Measurements from ENCODE around the gene HOXB8. TPM values are rescaled to one million over a fixed set of nuclear protein-coding genes. Genes with fewer than 3 reads are reported as not detected.

The HOXB8 gene
- total RNA-seq, 1 donor from 2014 or later = not detected

DNA sequence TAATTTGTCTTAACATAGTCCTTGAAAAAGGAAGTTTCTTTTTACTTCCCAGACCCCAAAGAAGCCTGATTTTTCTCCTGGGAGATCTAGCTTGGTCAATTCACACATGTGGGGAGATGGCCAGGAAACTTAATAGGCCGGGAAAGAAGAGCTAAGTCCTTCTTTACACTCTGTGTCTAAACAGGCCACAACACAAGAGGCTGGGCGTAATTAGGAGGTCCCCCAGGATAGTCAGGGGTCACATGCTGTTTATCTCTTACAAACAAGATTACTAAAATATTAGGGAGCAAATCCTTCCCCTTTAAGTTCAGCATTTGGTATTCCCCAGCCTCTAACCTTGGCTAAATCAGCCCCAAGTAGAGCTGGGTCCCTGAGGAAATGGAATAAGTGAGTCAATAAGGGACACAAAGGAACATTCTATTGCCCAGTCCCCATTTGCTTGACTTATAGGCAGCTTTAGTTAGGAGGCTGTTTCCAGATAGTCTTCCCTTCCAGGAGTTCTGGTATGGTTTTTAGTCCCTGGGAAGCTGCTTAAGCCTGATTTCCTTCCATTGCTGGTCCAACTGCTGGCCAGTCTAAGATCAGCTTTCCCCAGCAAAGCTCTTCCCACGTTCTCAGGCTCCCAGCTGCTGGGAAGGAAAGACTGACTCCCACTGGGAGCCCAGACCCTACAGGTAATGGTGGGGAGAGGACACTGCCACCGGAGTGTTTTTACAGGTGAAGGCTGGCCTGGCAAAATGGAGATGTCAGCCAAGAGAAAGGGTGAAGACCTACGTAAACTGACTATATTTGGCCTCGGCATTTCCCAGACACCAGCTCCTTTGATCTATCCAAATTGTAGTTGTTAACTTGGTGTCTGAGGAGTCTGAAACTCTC, 25.1 kb upstream of the HOXB8 start:
- Histone ChIP-seq H3K79me2 (ENCODE audit: low read depth) (no peaks in the 10 kb centered on the region), H3K9me3 (ENCODE audit: low read depth) (no peaks in the 10 kb centered on the region), H3K4me3 (no peak overlapping the region), H3K4me1 (no peaks in the 10 kb centered on the region), H3K9ac (no peak overlapping the region), H3K36me3 (no peaks in the 10 kb centered on the region), H2AFZ (replicated peaks) (no peak overlapping the region), H3K4me2 (no peak overlapping the region), H3K27ac (no peak overlapping the region), H4K20me1 (ENCODE audit: low read depth) (peaks cover 70% of the 10 kb centered on the region), H3K27me3 (peaks cover 100% of the 10 kb centered on the region), H3F3A (ENCODE audit: low read depth) (no peaks in the 10 kb centered on the region)
- Mint-ChIP-seq H3K4me1 (peaks cover 2% of the 10 kb centered on the region), H3K9me3 (peaks cover 9% of the 10 kb centered on the region), H3K36me3 (peaks cover 2% of the 10 kb centered on the region), H3K27me3 (ENCODE audit: insufficient read depth, low read depth) (peaks cover 95% of the 10 kb centered on the region), H3K27ac (no peak overlapping the region), H3K4me3 (no peak overlapping the region)
- TF ChIP-seq EZH2phosphoT487 (IDR thresholded peaks at IDR 0.05) (no peak), EZH2 (IDR thresholded peaks at IDR 0.05) (no peak)
- TF ChIP-seq, protein P1, sequence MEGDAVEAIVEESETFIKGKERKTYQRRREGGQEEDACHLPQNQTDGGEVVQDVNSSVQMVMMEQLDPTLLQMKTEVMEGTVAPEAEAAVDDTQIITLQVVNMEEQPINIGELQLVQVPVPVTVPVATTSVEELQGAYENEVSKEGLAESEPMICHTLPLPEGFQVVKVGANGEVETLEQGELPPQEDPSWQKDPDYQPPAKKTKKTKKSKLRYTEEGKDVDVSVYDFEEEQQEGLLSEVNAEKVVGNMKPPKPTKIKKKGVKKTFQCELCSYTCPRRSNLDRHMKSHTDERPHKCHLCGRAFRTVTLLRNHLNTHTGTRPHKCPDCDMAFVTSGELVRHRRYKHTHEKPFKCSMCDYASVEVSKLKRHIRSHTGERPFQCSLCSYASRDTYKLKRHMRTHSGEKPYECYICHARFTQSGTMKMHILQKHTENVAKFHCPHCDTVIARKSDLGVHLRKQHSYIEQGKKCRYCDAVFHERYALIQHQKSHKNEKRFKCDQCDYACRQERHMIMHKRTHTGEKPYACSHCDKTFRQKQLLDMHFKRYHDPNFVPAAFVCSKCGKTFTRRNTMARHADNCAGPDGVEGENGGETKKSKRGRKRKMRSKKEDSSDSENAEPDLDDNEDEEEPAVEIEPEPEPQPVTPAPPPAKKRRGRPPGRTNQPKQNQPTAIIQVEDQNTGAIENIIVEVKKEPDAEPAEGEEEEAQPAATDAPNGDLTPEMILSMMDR (IDR thresholded peaks at IDR 0.05) = no peak
- no peak for DNase-seq (ENCODE audit: low spot score)

DNA sequence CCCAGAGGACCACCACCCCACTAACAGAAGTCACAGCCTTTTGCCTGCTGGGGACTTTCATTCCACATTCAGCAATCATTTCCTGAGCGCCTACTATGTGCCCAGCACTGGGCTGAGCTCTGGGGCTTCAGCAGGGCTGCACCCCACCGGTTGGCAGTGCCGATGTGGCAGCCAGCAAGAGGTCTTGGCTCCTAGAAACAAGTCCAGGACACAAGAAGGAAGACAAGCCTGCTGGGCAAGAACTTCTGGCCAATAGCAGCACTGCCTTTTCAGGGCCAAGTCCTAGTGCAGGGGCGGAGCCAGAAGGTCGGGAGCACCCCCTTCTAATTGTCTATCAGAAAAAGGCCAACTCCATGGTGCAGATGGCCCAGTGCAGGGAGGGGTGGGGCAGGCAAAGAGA, 24.0 kb upstream of the HOXB8 start:
- no peak for DNase-seq (ENCODE audit: low spot score)
- Histone ChIP-seq H3K9ac (no peak overlapping the region), H3K9me3 (ENCODE audit: low read depth) (no peaks in the 10 kb centered on the region)

DNA sequence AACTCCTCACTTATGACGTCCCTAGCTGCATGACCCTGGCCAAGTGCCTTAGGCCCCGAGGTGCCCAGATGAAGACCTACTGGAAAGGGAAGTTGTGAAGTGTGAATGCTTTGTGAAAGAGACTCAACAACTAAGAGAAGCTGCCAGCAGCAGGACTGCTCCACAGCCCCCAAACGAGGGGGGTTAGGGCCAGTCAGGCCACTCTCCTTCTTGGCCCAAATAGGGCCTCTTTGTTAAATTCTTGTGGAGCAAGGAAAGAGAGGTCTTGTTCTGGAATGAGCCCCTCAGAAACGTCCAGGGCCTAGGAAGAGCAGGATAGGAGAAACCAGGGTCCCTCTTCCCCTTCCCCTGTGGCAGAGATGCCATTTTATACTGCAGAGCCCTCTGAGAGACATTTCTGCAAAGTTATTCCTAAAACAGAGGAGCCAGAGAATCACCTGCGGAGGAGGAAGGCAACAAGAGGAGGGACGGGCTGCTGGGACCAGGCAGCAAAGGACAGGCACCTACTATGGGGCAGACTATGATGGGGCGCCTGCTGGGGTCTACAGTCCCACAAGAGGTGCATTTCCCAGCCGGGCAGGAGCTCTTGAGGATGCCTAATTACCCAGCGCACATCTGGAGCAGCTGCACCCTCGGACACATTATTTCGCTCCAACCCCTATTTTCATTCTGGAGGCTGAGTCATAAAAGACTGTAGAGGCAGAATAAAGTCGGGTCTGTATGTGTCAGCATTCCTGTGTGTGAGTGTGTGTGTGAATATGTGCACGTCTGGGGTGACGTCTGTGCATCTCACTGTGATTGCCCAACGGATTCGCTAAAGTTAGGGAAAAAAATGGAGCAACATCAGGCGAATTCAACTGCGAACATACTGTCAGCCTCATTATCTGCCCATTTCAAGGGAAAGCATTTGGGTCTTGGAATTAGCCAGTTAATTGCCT, 22.5 kb upstream of the HOXB8 start:
- peaks cover 93% of the 10 kb centered on the region for H3K27me3 Mint-ChIP-seq (ENCODE audit: insufficient read depth, low read depth)
- H3K4me2 ChIP-seq = no peak overlapping the region
- no peak overlapping the region for H3K9ac ChIP-seq
- peaks cover 70% of the 10 kb centered on the region for H4K20me1 ChIP-seq (ENCODE audit: low read depth)
- H3K79me2 ChIP-seq (ENCODE audit: low read depth) = no peaks in the 10 kb centered on the region
- H3K27ac Mint-ChIP-seq = no peak overlapping the region
- no peak overlapping the region for H2AFZ ChIP-seq (replicated peaks)
- TF ChIP-seq EZH2phosphoT487 (IDR thresholded peaks at IDR 0.05) = no peak
- TF ChIP-seq EZH2 (IDR thresholded peaks at IDR 0.05) = no peak
- TF ChIP-seq, protein P1 (IDR thresholded peaks at IDR 0.05) = no peak
- peaks cover 2% of the 10 kb centered on the region for H3K4me1 Mint-ChIP-seq
- H3K4me3 Mint-ChIP-seq = no peak overlapping the region
- H3K36me3 ChIP-seq = no peaks in the 10 kb centered on the region
- no peaks in the 10 kb centered on the region for H3F3A ChIP-seq (ENCODE audit: low read depth)
- no peak overlapping the region for H3K4me3 ChIP-seq
- H3K4me1 ChIP-seq = no peaks in the 10 kb centered on the region
- no peak for DNase-seq (ENCODE audit: low spot score)
- H3K27ac ChIP-seq = no peak overlapping the region
- peaks cover 2% of the 10 kb centered on the region for H3K36me3 Mint-ChIP-seq
- H3K27me3 ChIP-seq = peaks cover 100% of the 10 kb centered on the region
- H3K9me3 Mint-ChIP-seq = peaks cover 16% of the 10 kb centered on the region
- H3K9me3 ChIP-seq (ENCODE audit: low read depth) = no peaks in the 10 kb centered on the region

More for the DNA sequence above, 24.0 kb upstream of the HOXB8 start:
- no peaks in the 10 kb centered on the region for H3K4me1 ChIP-seq
- H3K4me3 ChIP-seq = no peak overlapping the region
- peaks cover 13% of the 10 kb centered on the region for H3K9me3 Mint-ChIP-seq
- peaks cover 2% of the 10 kb centered on the region for H3K36me3 Mint-ChIP-seq
- peaks cover 68% of the 10 kb centered on the region for H4K20me1 ChIP-seq (ENCODE audit: low read depth)
- TF ChIP-seq, protein P1 (IDR thresholded peaks at IDR 0.05) = no peak
- no peak for TF ChIP-seq EZH2phosphoT487 (IDR thresholded peaks at IDR 0.05)
- TF ChIP-seq EZH2 (IDR thresholded peaks at IDR 0.05) = no peak
- H3K4me2 ChIP-seq = no peak overlapping the region
- no peak overlapping the region for H3K4me3 Mint-ChIP-seq
- no peaks in the 10 kb centered on the region for H3K79me2 ChIP-seq (ENCODE audit: low read depth)
- peaks cover 100% of the 10 kb centered on the region for H3K27me3 ChIP-seq
- H3K27ac Mint-ChIP-seq = no peak overlapping the region
- peaks cover 95% of the 10 kb centered on the region for H3K27me3 Mint-ChIP-seq (ENCODE audit: insufficient read depth, low read depth)
- H3K4me1 Mint-ChIP-seq = peaks cover 2% of the 10 kb centered on the region
- no peak overlapping the region for H3K27ac ChIP-seq
- no peak overlapping the region for H2AFZ ChIP-seq (replicated peaks)
- no peaks in the 10 kb centered on the region for H3F3A ChIP-seq (ENCODE audit: low read depth)
- no peaks in the 10 kb centered on the region for H3K36me3 ChIP-seq
